ENCODE measurements around the gene TRAPPC11. TPM values are rescaled to one million over a fixed set of nuclear protein-coding genes. Genes with fewer than 3 reads are reported as not detected.

Gene TRAPPC11
- total RNA-seq, 2 experiments from 2014 or later, result 14.7 to 19.2 TPM

GRCh38 chr4:183738081-183738673 is 79.1 kb downstream of the TRAPPC11 start:
- CTCF ChIA-PET, result interaction anchor here (0.7 kb wide), 1 partner anchor 170 kb away, joined by 5 read pairs; no protein-coding TSS in a partner anchor

GRCh38 chr4:183738961-183739360 is 79.9 kb downstream of the TRAPPC11 start:
- Histone ChIP-seq H3K4me3 (ENCODE audit: low read length) (no peak overlapping the region), H3K27me3 (ENCODE audit: control insufficient read depth in 1 of 2, insufficient read depth in 2 of 2, low read length in 2 of 2) (no peaks in the 10 kb centered on the region), H3K4me1 (ENCODE audit: insufficient read depth, low read length) (no peaks in the 10 kb centered on the region), H3K27ac (ENCODE audit: low read depth in 1 of 2, low read length in 2 of 2) (no peak overlapping the region), H3K36me3 (ENCODE audit: insufficient read depth, low read length) (no peaks in the 10 kb centered on the region), H3K9me3 (ENCODE audit: control insufficient read depth in 1 of 2, insufficient read depth in 1 of 2, low read length in 2 of 2) (no peaks in the 10 kb centered on the region)
- H3K9me3 Mint-ChIP-seq, result no peaks in the 10 kb centered on the region
- ATAC-seq (ENCODE audit: poor library complexity) (no peak), DNase-seq (no peak)
- TF ChIP-seq CTCF (IDR thresholded peaks at IDR 0.05), result no peak
- no peak overlapping the region for H3K4me3 Mint-ChIP-seq
- CTCF ChIA-PET, result interaction anchor here (0.7 kb wide), 1 partner anchor 170 kb away, joined by 5 read pairs; no protein-coding TSS in a partner anchor
- H3K36me3 Mint-ChIP-seq (ENCODE audit: low read depth), result no peaks in the 10 kb centered on the region
- no peaks in the 10 kb centered on the region for H3K4me1 Mint-ChIP-seq (ENCODE audit: low read depth)
- POLR2A ChIA-PET, result no interaction called here
- H3K27ac Mint-ChIP-seq, result no peak overlapping the region
- no peaks in the 10 kb centered on the region for H3K27me3 Mint-ChIP-seq
- intact Hi-C loops (cut with DNase I, micrococcal nuclease), result no loop called here

More at GRCh38 chr4:183738081-183738673, 79.1 kb downstream of the TRAPPC11 start:
- Mint-ChIP-seq H3K27ac (no peak overlapping the region), H3K4me3 (no peak overlapping the region), H3K9me3 (no peaks in the 10 kb centered on the region), H3K27me3 (no peaks in the 10 kb centered on the region), H3K36me3 (ENCODE audit: low read depth) (no peaks in the 10 kb centered on the region), H3K4me1 (ENCODE audit: low read depth) (no peaks in the 10 kb centered on the region)
- ATAC-seq (ENCODE audit: poor library complexity) (no peak), DNase-seq (no peak)
- H3K4me3 ChIP-seq (ENCODE audit: low read length), result no peak overlapping the region
- no peaks in the 10 kb centered on the region for H3K9me3 ChIP-seq (ENCODE audit: control insufficient read depth in 1 of 2, insufficient read depth in 1 of 2, low read length in 2 of 2)
- no peak overlapping the region for H3K27ac ChIP-seq (ENCODE audit: low read depth in 1 of 2, low read length in 2 of 2)
- H3K27me3 ChIP-seq (ENCODE audit: control insufficient read depth in 1 of 2, insufficient read depth in 2 of 2, low read length in 2 of 2), result no peaks in the 10 kb centered on the region
- no peaks in the 10 kb centered on the region for H3K4me1 ChIP-seq (ENCODE audit: insufficient read depth, low read length)
- POLR2A ChIA-PET, result no interaction called here
- TF ChIP-seq CTCF (IDR thresholded peaks at IDR 0.05), result no peak
- no peaks in the 10 kb centered on the region for H3K36me3 ChIP-seq (ENCODE audit: insufficient read depth, low read length)
- intact Hi-C loops (cut with DNase I, micrococcal nuclease), result no loop called here

GRCh38 chr4:183746305-183747229 is 87.5 kb downstream of the TRAPPC11 start:
- no peak overlapping the region for H3K4me3 ChIP-seq (ENCODE audit: low read length)
- CTCF ChIA-PET, result no interaction called here
- Mint-ChIP-seq H3K4me1 (ENCODE audit: low read depth) (no peaks in the 10 kb centered on the region), H3K27ac (no peak overlapping the region), H3K27me3 (peaks cover 7% of the 10 kb centered on the region), H3K36me3 (ENCODE audit: low read depth) (no peaks in the 10 kb centered on the region), H3K9me3 (no peaks in the 10 kb centered on the region), H3K4me3 (no peak overlapping the region)
- POLR2A ChIA-PET, result no interaction called here
- H3K27me3 ChIP-seq (ENCODE audit: control insufficient read depth in 1 of 2, insufficient read depth in 2 of 2, low read length in 2 of 2), result no peaks in the 10 kb centered on the region
- ATAC-seq (ENCODE audit: poor library complexity), result no peak
- no peak for TF ChIP-seq CTCF (IDR thresholded peaks at IDR 0.05)
- peaks cover 0 to 10% of the 10 kb centered on the region in 2 experiments for H3K9me3 ChIP-seq (ENCODE audit: control insufficient read depth in 1 of 2, insufficient read depth in 1 of 2, low read length in 2 of 2)
- no peaks in the 10 kb centered on the region for H3K4me1 ChIP-seq (ENCODE audit: insufficient read depth, low read length)
- no peak for DNase-seq
- no peaks in the 10 kb centered on the region for H3K36me3 ChIP-seq (ENCODE audit: insufficient read depth, low read length)
- H3K27ac ChIP-seq (ENCODE audit: low read depth in 1 of 2, low read length in 2 of 2), result no peak overlapping the region
- intact Hi-C loops (cut with DNase I, micrococcal nuclease), result no loop called here

Data from CD4-positive, alpha-beta T cell (primary cell).